Neural cell (in vitro differentiated cells): ENCODE data around the gene KIAA1549. TPM values are rescaled to one million over a fixed set of nuclear protein-coding genes. Genes with fewer than 3 reads are reported as not detected.

Experiments
- H2AFZ ChIP-seq: fragments of 200-600, 300-800 bp; sonication (generic), shearing (Covaris generic); 2 replicates; pipeline ENCODE4 v1.6.0; 2014; ENCODE audit warnings: low read depth, mild to moderate bottlenecking, antibody characterized with exemption, low read length, moderate library complexity
- H3F3A ChIP-seq: fragments of 200-600 bp; shearing (Covaris generic); 2 replicates; pipeline ENCODE4 v1.6.1; 2016; ENCODE audit warnings: mild to moderate bottlenecking, moderate library complexity, mixed read lengths, antibody characterized with exemption, low read length; ENCODE audit not compliant: insufficient read depth, poor library complexity, severe bottlenecking
- H3K27ac ChIP-seq: fragments of 200-600, 300-800 bp; sonication (generic), shearing (Covaris generic); 2 replicates; pipeline ENCODE4 v1.5.1; 2014; ENCODE audit warnings: mild to moderate bottlenecking, low read length, moderate library complexity
- H3K27me3 ChIP-seq: fragments of 300-800, 200-600 bp; sonication (generic), shearing (Covaris generic); 2 replicates; pipeline ENCODE4 v1.6.0; 2014; ENCODE audit warnings: mild to moderate bottlenecking, low read depth, low read length, moderate library complexity; ENCODE audit not compliant: insufficient read depth
- H3K36me3 ChIP-seq: fragments of 300-800, 200-600 bp; sonication (generic), shearing (Covaris generic); 2 replicates; pipeline ENCODE4 v1.5.1; 2014; ENCODE audit warnings: mild to moderate bottlenecking, antibody characterized with exemption, low read length, moderate library complexity; ENCODE audit not compliant: insufficient read depth
- H3K4me2 ChIP-seq: fragments of 300-800, 200-600 bp; sonication (generic), shearing (Covaris generic); 2 replicates; pipeline ENCODE4 v1.6.0; 2014; ENCODE audit warnings: mild to moderate bottlenecking, low read length
- H3K4me3 ChIP-seq: fragments of 300-800, 200-600 bp; sonication (generic), shearing (Covaris generic); 2 replicates; pipeline ENCODE4 v1.5.1; 2014; ENCODE audit warnings: mild to moderate bottlenecking, low read length, moderate library complexity
- H3K79me2 ChIP-seq: fragments of 200-600 bp; shearing (Covaris generic); replicated peaks from 2 replicates; pipeline ENCODE4 v1.6.0; 2014; ENCODE audit warnings: mild to moderate bottlenecking, low read length, moderate library complexity; ENCODE audit not compliant: insufficient read depth
- H3K9ac ChIP-seq: fragments of 300-800, 200-600 bp; sonication (generic), shearing (Covaris generic); 2 replicates; pipeline ENCODE4 v1.6.1; 2016; ENCODE audit warnings: mild to moderate bottlenecking, low read length, mixed read lengths
- H3K9me2 ChIP-seq: fragments of 200-600 bp; shearing (Covaris generic); 2 replicates; pipeline ENCODE4 v1.6.1; 2016; ENCODE audit warnings: mild to moderate bottlenecking, low read length, mixed read lengths; ENCODE audit not compliant: insufficient read depth
- H3K9me3 ChIP-seq: fragments of 200-600, 300-800 bp; sonication (generic), shearing (Covaris generic); 2 replicates; pipeline ENCODE4 v1.6.1; 2016; ENCODE audit warnings: mild to moderate bottlenecking, mixed run types, low read length, moderate library complexity, mixed read lengths
- H4K20me1 ChIP-seq: fragments of 200-600 bp; shearing (Covaris generic); 2 replicates; pipeline ENCODE4 v1.6.1; 2016; ENCODE audit warnings: mild to moderate bottlenecking, mixed run types; ENCODE audit not compliant: insufficient read depth
- EP300 ChIP-seq: fragments of 450-650 bp; conservative IDR thresholded peaks from 2 replicates; pipeline ENCODE4 v1.6.1; 2014; ENCODE audit warnings: antibody characterized with exemption, mild to moderate bottlenecking, moderate library complexity; ENCODE audit not compliant: poor library complexity, severe bottlenecking
- EZH2 ChIP-seq: fragments of 200-600, 300-800 bp; shearing (Covaris generic), sonication (generic); IDR thresholded peaks from 2 replicates; pipeline ENCODE4 v1.6.1; 2014; ENCODE audit warnings: antibody characterized with exemption, low read length, borderline replicate concordance, mild to moderate bottlenecking; ENCODE audit not compliant: insufficient read depth, poor library complexity, severe bottlenecking
- MXI1 ChIP-seq: fragments of 450-650 bp; conservative IDR thresholded peaks from 2 replicates; pipeline ENCODE4 v1.6.1; 2014; ENCODE audit warnings: antibody characterized with exemption, mild to moderate bottlenecking; ENCODE audit not compliant: poor library complexity, severe bottlenecking
- POLR2AphosphoS5 ChIP-seq: IDR thresholded peaks from 2 replicates; pipeline ENCODE4 v1.6.1; 2012
- RAD21 ChIP-seq: fragments of 450-650 bp; conservative IDR thresholded peaks from 2 replicates; pipeline ENCODE4 v1.6.1; 2014; ENCODE audit warnings: antibody characterized with exemption, mild to moderate bottlenecking, moderate library complexity
- REST ChIP-seq: IDR thresholded peaks from 2 replicates; pipeline ENCODE4 v1.6.1; 2012; ENCODE audit warnings: borderline replicate concordance
- SMC3 ChIP-seq: fragments of 450-650 bp; conservative IDR thresholded peaks from 2 replicates; pipeline ENCODE4 v1.6.1; 2014; ENCODE audit warnings: antibody characterized with exemption, mild to moderate bottlenecking, moderate library complexity; ENCODE audit not compliant: poor library complexity
- TAF1 ChIP-seq: IDR thresholded peaks from 2 replicates; pipeline ENCODE4 v1.6.1; 2012; ENCODE audit warnings: low read depth
- polyA plus RNA-seq: library from polyadenylated mRNA; depleted of rRNA; stranded (reverse); fragments of >200 nt; gene quantifications from 2 replicates; pipeline ENCODE4 v1.2.3, GENCODE V29; 2014
- TF ChIP-seq, protein P1 (sequence below): fragments of 450-650 bp; IDR thresholded peaks from 2 replicates; pipeline ENCODE4 v1.5.1; 2014; ENCODE audit warnings: antibody characterized with exemption, mild to moderate bottlenecking, moderate library complexity; ENCODE audit not compliant: poor library complexity, severe bottlenecking

The KIAA1549 gene
- polyA plus RNA-seq, 1 donor from 2014 or later, result 14.1 TPM

DNA sequence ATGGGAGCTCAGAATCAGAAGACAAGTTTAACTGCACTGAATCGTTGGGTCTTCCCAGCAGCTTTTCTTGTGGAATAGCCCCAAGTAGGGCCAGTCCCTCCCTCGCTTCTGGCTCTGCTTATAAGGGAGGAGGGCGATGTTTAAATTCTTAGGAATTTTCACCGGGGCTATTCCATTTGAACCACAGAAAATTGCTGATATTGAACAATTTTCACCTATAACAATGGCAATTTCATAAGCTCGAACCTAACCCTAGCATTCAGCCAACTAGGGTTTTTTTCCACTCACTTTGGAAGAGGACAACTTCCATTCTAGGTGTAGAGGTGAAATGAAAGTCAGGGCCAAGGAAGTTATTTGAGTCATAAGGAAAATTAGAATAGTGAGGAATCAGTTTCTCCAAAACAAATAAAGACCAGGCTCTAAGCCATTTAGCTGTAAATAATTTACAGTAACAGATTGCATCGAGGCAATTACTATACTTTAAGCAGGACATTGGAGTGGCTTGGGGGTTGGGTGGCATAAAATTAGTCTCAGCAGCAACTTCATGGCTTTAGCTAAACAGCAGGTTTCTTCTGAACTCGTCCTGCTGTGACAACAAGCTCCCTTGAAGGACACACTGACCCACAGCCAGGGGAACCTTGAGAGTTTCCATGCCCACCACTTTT is 181.7 kb downstream of the KIAA1549 start:
- no peaks in the 10 kb centered on the region for H4K20me1 ChIP-seq
- no peaks in the 10 kb centered on the region for H3K9me3 ChIP-seq
- no peaks in the 10 kb centered on the region for H3K27me3 ChIP-seq
- no peaks in the 10 kb centered on the region for H3F3A ChIP-seq
- H3K79me2 ChIP-seq, result no peaks in the 10 kb centered on the region
- no peak overlapping the region for H3K9ac ChIP-seq
- H3K4me2 ChIP-seq, result no peak overlapping the region
- no peak overlapping the region for H3K27ac ChIP-seq
- TF ChIP-seq EP300 (no peak), EZH2 (no peak), REST (no peak), SMC3 (no peak), MXI1 (no peak), RAD21 (no peak), TAF1 (no peak), POLR2AphosphoS5 (no peak)
- TF ChIP-seq, protein P1, sequence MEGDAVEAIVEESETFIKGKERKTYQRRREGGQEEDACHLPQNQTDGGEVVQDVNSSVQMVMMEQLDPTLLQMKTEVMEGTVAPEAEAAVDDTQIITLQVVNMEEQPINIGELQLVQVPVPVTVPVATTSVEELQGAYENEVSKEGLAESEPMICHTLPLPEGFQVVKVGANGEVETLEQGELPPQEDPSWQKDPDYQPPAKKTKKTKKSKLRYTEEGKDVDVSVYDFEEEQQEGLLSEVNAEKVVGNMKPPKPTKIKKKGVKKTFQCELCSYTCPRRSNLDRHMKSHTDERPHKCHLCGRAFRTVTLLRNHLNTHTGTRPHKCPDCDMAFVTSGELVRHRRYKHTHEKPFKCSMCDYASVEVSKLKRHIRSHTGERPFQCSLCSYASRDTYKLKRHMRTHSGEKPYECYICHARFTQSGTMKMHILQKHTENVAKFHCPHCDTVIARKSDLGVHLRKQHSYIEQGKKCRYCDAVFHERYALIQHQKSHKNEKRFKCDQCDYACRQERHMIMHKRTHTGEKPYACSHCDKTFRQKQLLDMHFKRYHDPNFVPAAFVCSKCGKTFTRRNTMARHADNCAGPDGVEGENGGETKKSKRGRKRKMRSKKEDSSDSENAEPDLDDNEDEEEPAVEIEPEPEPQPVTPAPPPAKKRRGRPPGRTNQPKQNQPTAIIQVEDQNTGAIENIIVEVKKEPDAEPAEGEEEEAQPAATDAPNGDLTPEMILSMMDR, result no peak
- no peak overlapping the region for H3K4me3 ChIP-seq
- H3K9me2 ChIP-seq, result no peaks in the 10 kb centered on the region
- no peaks in the 10 kb centered on the region for H3K36me3 ChIP-seq
- H2AFZ ChIP-seq, result no peak overlapping the region

DNA sequence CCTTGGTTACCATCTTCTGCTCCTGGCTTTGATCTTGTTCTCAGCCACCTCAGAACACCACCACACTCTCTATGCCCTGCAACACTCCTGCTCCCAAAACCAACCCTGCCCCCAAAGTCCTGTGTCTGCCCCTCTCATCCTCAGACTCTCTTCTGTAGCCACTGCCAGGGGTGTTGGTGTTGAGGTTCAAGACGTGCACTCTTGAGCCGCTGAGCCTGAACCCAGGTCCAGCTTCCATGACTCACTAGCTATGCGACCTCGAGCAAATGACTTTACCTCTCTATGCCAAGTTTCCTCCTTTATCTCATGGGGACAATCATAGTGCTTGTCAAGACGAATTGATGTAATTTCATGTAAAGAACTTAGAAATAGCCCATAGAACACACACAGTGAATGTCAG is 182.4 kb downstream of the KIAA1549 start:
- H3K36me3 ChIP-seq, result no peaks in the 10 kb centered on the region
- H3F3A ChIP-seq, result no peaks in the 10 kb centered on the region
- no peaks in the 10 kb centered on the region for H3K9me3 ChIP-seq
- H3K4me3 ChIP-seq, result no peak overlapping the region
- no peaks in the 10 kb centered on the region for H4K20me1 ChIP-seq
- no peaks in the 10 kb centered on the region for H3K79me2 ChIP-seq
- H2AFZ ChIP-seq, result no peak overlapping the region
- no peaks in the 10 kb centered on the region for H3K27me3 ChIP-seq
- no peak overlapping the region for H3K27ac ChIP-seq
- H3K9me2 ChIP-seq, result no peaks in the 10 kb centered on the region
- TF ChIP-seq SMC3, result no peak
- no peak for TF ChIP-seq EP300
- no peak for TF ChIP-seq RAD21
- TF ChIP-seq TAF1, result no peak
- TF ChIP-seq EZH2, result no peak
- TF ChIP-seq MXI1, result no peak
- H3K4me2 ChIP-seq, result no peak overlapping the region
- no peak overlapping the region for H3K9ac ChIP-seq
